ENCODE results near the gene TCF4.

- TF ChIP-seq ARNTL (CRISPR knock-in tag; IDR thresholded peaks at IDR 0.05; ENCODE audit: borderline replicate concordance, low read depth) (no peak), RARB (CRISPR knock-in tag; IDR thresholded peaks at IDR 0.05) (no peak), OSR1 (CRISPR knock-in tag; IDR thresholded peaks at IDR 0.05) (no peak), TCF4 (CRISPR knock-in tag; IDR thresholded peaks at IDR 0.05; ENCODE audit: borderline replicate concordance) (no peak), ZC3H10 (CRISPR knock-in tag; IDR thresholded peaks at IDR 0.05) (no peak), ZFP30 (CRISPR knock-in tag; IDR thresholded peaks at IDR 0.05) (no peak), ZNF70 (CRISPR knock-in tag; IDR thresholded peaks at IDR 0.05) (no peak), TOX (CRISPR knock-in tag; IDR thresholded peaks at IDR 0.05; ENCODE audit: borderline replicate concordance) (no peak)
- TF ChIP-seq, protein P1, sequence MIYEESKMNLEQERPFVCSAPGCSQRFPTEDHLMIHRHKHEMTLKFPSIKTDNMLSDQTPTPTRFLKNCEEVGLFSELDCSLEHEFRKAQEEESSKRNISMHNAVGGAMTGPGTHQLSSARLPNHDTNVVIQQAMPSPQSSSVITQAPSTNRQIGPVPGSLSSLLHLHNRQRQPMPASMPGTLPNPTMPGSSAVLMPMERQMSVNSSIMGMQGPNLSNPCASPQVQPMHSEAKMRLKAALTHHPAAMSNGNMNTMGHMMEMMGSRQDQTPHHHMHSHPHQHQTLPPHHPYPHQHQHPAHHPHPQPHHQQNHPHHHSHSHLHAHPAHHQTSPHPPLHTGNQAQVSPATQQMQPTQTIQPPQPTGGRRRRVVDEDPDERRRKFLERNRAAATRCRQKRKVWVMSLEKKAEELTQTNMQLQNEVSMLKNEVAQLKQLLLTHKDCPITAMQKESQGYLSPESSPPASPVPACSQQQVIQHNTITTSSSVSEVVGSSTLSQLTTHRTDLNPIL (CRISPR knock-in tag; IDR thresholded peaks at IDR 0.05; ENCODE audit: low read depth), result no peak
- TF ChIP-seq, protein P2, sequence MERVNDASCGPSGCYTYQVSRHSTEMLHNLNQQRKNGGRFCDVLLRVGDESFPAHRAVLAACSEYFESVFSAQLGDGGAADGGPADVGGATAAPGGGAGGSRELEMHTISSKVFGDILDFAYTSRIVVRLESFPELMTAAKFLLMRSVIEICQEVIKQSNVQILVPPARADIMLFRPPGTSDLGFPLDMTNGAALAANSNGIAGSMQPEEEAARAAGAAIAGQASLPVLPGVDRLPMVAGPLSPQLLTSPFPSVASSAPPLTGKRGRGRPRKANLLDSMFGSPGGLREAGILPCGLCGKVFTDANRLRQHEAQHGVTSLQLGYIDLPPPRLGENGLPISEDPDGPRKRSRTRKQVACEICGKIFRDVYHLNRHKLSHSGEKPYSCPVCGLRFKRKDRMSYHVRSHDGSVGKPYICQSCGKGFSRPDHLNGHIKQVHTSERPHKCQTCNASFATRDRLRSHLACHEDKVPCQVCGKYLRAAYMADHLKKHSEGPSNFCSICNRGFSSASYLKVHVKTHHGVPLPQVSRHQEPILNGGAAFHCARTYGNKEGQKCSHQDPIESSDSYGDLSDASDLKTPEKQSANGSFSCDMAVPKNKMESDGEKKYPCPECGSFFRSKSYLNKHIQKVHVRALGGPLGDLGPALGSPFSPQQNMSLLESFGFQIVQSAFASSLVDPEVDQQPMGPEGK (CRISPR knock-in tag; IDR thresholded peaks at IDR 0.05; ENCODE audit: borderline replicate concordance), result no peak
Measured at GRCh38 chr18:55372209-55372608, 215.8 kb downstream of the TCF4 start.

All from SK-N-SH treated with all-trans-retinoic acid at 6 μM for 48 hours (cell line).